Measurements from ENCODE around the gene GNG12. TPM values are rescaled to one million over a fixed set of nuclear protein-coding genes. Genes with fewer than 3 reads are reported as not detected.
"Not testable (repeated sequence)": the region's sequence is repeated elsewhere in the genome, so short reads cannot be mapped to it uniquely, and the experiment has no call there.

The GNG12 gene
- total and polyA plus RNA-seq, 10 donors, result 15.2 to 102 (median 76.2) TPM

- no peaks in the 10 kb centered on the region for H3K4me1 ChIP-seq
- no peaks in the 10 kb centered on the region for H3K9me3 ChIP-seq
- intact Hi-C loops (cut with DNase I; ENCODE audit: low total_unique reads), result no loop called here
- WGBS, 5 donors, result 73 to 85% (median 79%) methylated on average over 6 of the region's 6 CpGs
- no peaks in the 10 kb centered on the region for H3K36me3 ChIP-seq
- H3K27ac ChIP-seq, result no peak overlapping the region
- no peak overlapping the region for H3K4me3 ChIP-seq
- no peak for DNase-seq
- peaks cover 0 to 4% (median 0%) of the 10 kb centered on the region in 7 donors for H3K27me3 ChIP-seq (replicated peaks in 1 of 7)
- TF ChIP-seq POLR2A (IDR thresholded peaks at IDR 0.05) (no peak), CTCF (IDR thresholded peaks at IDR 0.05 in 8 of 11, conservative IDR thresholded peaks at IDR 0.05 in 3 of 11) (no peak), POLR2AphosphoS5 (IDR thresholded peaks at IDR 0.05) (no peak)
Observed at GRCh38 chr1:67662884-67663283, 170.4 kb downstream of the GNG12 start.

DNA sequence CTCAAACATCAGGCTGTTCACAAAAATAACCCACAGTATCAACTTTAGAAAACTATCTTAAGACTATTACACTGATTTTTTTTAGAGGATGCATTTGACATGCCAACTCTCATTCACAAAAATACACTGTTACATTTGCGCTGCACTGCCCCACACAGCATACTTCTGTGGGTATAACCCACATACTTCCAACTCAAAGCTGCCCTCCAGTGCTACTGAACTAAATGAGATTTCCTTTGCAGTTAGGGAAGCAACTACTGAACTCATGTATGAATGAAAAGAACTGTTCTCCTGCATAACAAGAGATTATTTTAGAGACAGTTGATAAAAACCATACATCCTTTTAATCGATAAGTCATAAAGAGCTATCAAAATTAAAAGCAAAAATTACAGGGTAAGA, 174.0 kb downstream of the GNG12 start:
- Histone ChIP-seq H3K27me3 (replicated peaks in 1 of 7) (peaks cover 0 to 4% (median 0%) of the 10 kb centered on the region in 7 donors), H3K4me1 (no peaks in the 10 kb centered on the region), H3K9me3 (no peaks in the 10 kb centered on the region), H3K4me3 (no peak overlapping the region), H3K36me3 (no peaks in the 10 kb centered on the region), H3K27ac (no peak overlapping the region)
- DNase-seq, result no peak
- WGBS, 5 donors, result 79 to 91% (median 88%) methylated on average over 2 of the region's 2 CpGs
- intact Hi-C loops (cut with DNase I; ENCODE audit: low total_unique reads), result no loop called here
- no peak for TF ChIP-seq CTCF (IDR thresholded peaks at IDR 0.05 in 8 of 11, conservative IDR thresholded peaks at IDR 0.05 in 3 of 11)

DNA sequence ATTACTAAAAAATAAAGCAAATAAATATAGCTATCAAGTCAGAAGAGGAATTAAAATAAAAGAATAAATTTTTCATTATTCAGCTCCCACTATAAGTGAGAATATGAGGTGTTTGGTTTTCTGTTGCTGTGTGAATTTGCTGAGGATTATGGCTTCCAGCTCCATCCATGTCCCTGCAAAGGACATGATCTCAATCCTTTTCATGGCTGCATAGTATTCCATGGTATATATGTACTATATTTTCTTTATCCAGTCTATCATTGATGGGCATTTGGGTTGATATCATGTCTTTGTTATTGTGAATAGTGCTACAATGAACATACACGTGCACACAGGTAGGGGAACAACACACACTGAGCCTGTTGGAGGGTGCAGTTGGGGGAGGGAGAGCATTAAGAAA, 176.1 kb downstream of the GNG12 start:
- not testable (repeated sequence) for H3K36me3 ChIP-seq
- WGBS, 5 donors, result 88 to 98% (median 97%) methylated on average over 1 of the region's 1 CpG

DNA sequence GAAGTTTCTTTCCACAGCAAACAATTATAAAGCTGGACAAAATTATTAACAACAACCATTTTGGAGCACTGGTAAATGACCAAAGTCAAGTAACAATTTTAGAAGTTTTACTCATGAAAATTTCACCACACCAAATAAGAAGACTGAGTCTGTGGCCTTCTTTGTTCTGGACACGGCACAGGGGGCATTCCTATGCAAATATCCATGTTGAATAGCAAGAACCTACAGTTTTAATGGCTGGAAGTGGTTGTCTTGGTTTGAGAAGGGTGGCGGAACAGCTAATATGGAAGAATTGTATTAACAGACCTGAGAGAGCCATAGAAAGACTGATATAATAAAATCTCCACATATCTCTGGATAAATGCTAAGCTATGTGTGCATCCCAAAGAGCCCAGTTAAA, 177.7 kb downstream of the GNG12 start:
- DNase-seq, result no peak
- no peaks in the 10 kb centered on the region for H3K9me3 ChIP-seq

More for the DNA sequence above, 176.1 kb downstream of the GNG12 start:
- H3K27ac ChIP-seq; intact Hi-C loops (cut with DNase I; ENCODE audit: low total_unique reads); DNase-seq; H3K4me1 ChIP-seq; H3K27me3 ChIP-seq (replicated peaks in 1 of 7); H3K9me3 ChIP-seq; H3K4me3 ChIP-seq: not testable (repeated sequence)

More for the DNA sequence above, 177.7 kb downstream of the GNG12 start:
- Histone ChIP-seq H3K27me3 (replicated peaks in 1 of 7) (no peaks in the 10 kb centered on the region), H3K4me1 (no peaks in the 10 kb centered on the region), H3K27ac (no peak overlapping the region), H3K36me3 (no peaks in the 10 kb centered on the region), H3K4me3 (no peak overlapping the region)
- no peak for TF ChIP-seq POLR2AphosphoS5 (IDR thresholded peaks at IDR 0.05)
- TF ChIP-seq POLR2A (IDR thresholded peaks at IDR 0.05), result no peak
- no peak for TF ChIP-seq CTCF (IDR thresholded peaks at IDR 0.05 in 8 of 11, conservative IDR thresholded peaks at IDR 0.05 in 3 of 11)
- WGBS, 5 donors, result 80 to 96% (median 89%) methylated on average over 2 of the region's 2 CpGs
- intact Hi-C loops (cut with DNase I; ENCODE audit: low total_unique reads), result no loop called here
